ENCODE results near the gene SUGP2. TPM values are rescaled to one million over a fixed set of nuclear protein-coding genes. Genes with fewer than 3 reads are reported as not detected.
A peak's percentile ranks its signal among the peaks of the same experiment; 100 is the strongest.

SUGP2 gene
- total and polyA plus RNA-seq, 2 of the 13 experiments (the other 11 are each of a cell fraction or from before 2014, with no cell fraction given): 40.6 to 57.7 TPM

GRCh38 chr19:19067276-19068072, 34.2 kb upstream of the SUGP2 start:
- ATAC-seq (no peak), FAIRE-seq (no peak), DNase-seq (ENCODE audit: low spot score) (no peak)
- no peaks in the 10 kb centered on the region for H4K20me1 ChIP-seq (ENCODE audit: insufficient read depth, low read length)
- H3K36me3 ChIP-seq (replicated peaks in 1 of 2; ENCODE audit: control insufficient read depth in 1 of 2, insufficient read depth in 2 of 2, low read length in 2 of 2): peaks cover 0 to 1% of the 10 kb centered on the region in 2 experiments; a peak in 1 of 5 replicates
- no peak overlapping the region for H3K27ac ChIP-seq (ENCODE audit: extremely low read length, insufficient read depth, low read length)
- H3K4me3 ChIP-seq (replicated peaks in 1 of 3; ENCODE audit: insufficient read depth in 1 of 3, low read depth in 2 of 3, low read length in 3 of 3): no peak overlapping the region
- BruUV-seq (replicated peaks): no TSS peak
- peak overlapping the region; percentile 16; the same call in 1 of the 2 replicates for H3K4me2 ChIP-seq (ENCODE audit: low read depth, low read length)
- ChIA-PET POLR2A (interaction anchor here (0.6 to 1.6 kb wide), 2 partner anchors 32 to 133 kb away, joined by 3 to 7 read pairs; no protein-coding TSS in a partner anchor), CTCF (ENCODE audit: low intra/inter-chr PET ratio, low total read pairs) (no interaction called here)
- H3K9ac ChIP-seq (ENCODE audit: insufficient read depth, low read depth, low read length): no peak overlapping the region
- no peaks in the 10 kb centered on the region for H3K27me3 ChIP-seq (ENCODE audit: control insufficient read depth in 1 of 2, insufficient read depth in 2 of 2, low read length in 2 of 2)
- TF ChIP-seq IRF2 (CRISPR knock-in tag; IDR thresholded peaks at IDR 0.05) (no peak), KDM6A (CRISPR knock-in tag; IDR thresholded peaks at IDR 0.05; ENCODE audit: low read depth) (no peak), ZNF121 (CRISPR knock-in tag; IDR thresholded peaks at IDR 0.05) (peak; percentile 86), ZNF552 (CRISPR knock-in tag; IDR thresholded peaks at IDR 0.05; ENCODE audit: borderline replicate concordance) (no peak)
- no peak overlapping the region for H2AFZ ChIP-seq (ENCODE audit: low read length)
- intact Hi-C loops (cut with micrococcal nuclease; ENCODE audit: unreplicated experiment) (no loop called here), in situ Hi-C loops (cut with HindIII; ENCODE audit: extremely low pct_ligation_motif_present, low pct_unique_long_range_greater_than_20kb) (no loop called here)
- 93% methylated on average over 11 of the region's 11 CpGs for WGBS (ENCODE audit: low lambda C conversion rate)
- no peaks in the 10 kb centered on the region for H3K9me3 ChIP-seq (ENCODE audit: low read length)
- peaks cover 34% of the 10 kb centered on the region for H3K4me1 ChIP-seq (ENCODE audit: insufficient read depth, low read length)
- peaks cover 10% of the 10 kb centered on the region for H3K79me2 ChIP-seq (ENCODE audit: insufficient read depth, low read length)

GRCh38 chr19:19064811-19065745, 31.8 kb upstream of the SUGP2 start:
- ChIA-PET POLR2A (interaction anchor here (0.8 to 6.5 kb wide), 3 partner anchors 30 to 34 kb away, joined by 3 to 43 read pairs (median 5); no protein-coding TSS in a partner anchor), CTCF (ENCODE audit: low intra/inter-chr PET ratio, low total read pairs) (no interaction called here)
- Histone ChIP-seq H2AFZ (ENCODE audit: low read length) (no peak overlapping the region), H3K36me3 (replicated peaks in 1 of 2; ENCODE audit: control insufficient read depth in 1 of 2, insufficient read depth in 2 of 2, low read length in 2 of 2) (no peaks in the 10 kb centered on the region; a peak in 1 of 5 replicates), H4K20me1 (ENCODE audit: insufficient read depth, low read length) (no peaks in the 10 kb centered on the region), H3K9ac (ENCODE audit: insufficient read depth, low read depth, low read length) (peak overlapping the region; percentile 67), H3K4me3 (replicated peaks in 1 of 3; ENCODE audit: insufficient read depth in 1 of 3, low read depth in 2 of 3, low read length in 3 of 3) (peak overlapping the region; percentile 65 to 89 (median 81)), H3K79me2 (ENCODE audit: insufficient read depth, low read length) (peaks cover 10% of the 10 kb centered on the region), H3K4me1 (ENCODE audit: insufficient read depth, low read length) (peaks cover 56% of the 10 kb centered on the region), H3K27me3 (ENCODE audit: control insufficient read depth in 1 of 2, insufficient read depth in 2 of 2, low read length in 2 of 2) (no peaks in the 10 kb centered on the region), H3K27ac (ENCODE audit: extremely low read length, insufficient read depth, low read length) (peak overlapping the region; percentile 50), H3K9me3 (ENCODE audit: low read length) (no peaks in the 10 kb centered on the region), H3K4me2 (ENCODE audit: low read depth, low read length) (peak overlapping the region; percentile 75)
- FAIRE-seq (peak; percentile 15), DNase-seq (ENCODE audit: low spot score) (no peak), ATAC-seq (no peak)
- intact Hi-C loops (cut with micrococcal nuclease; ENCODE audit: unreplicated experiment): loop anchor here (5.0 kb wide), 1 partner anchor 52 kb away; no protein-coding TSS in a partner anchor
- in situ Hi-C loops (cut with HindIII; ENCODE audit: extremely low pct_ligation_motif_present, low pct_unique_long_range_greater_than_20kb): no loop called here
- WGBS (ENCODE audit: low lambda C conversion rate): 13% methylated on average over 21 of the region's 25 CpGs
- BruUV-seq (replicated peaks): TSS peak; percentile 37
- TF ChIP-seq ZBTB3 (CRISPR knock-in tag; IDR thresholded peaks at IDR 0.05; ENCODE audit: borderline replicate concordance, low read depth) (no peak), AFF4 (CRISPR knock-in tag; IDR thresholded peaks at IDR 0.05) (no peak), ZNF629 (CRISPR knock-in tag; conservative IDR thresholded peaks at IDR 0.05) (no peak), ZBTB1 (CRISPR knock-in tag; IDR thresholded peaks at IDR 0.05; ENCODE audit: borderline replicate concordance) (no peak), ZNF33B (CRISPR knock-in tag; IDR thresholded peaks at IDR 0.05) (no peak), TOE1 (CRISPR knock-in tag; IDR thresholded peaks at IDR 0.05) (no peak), SAP130 (CRISPR knock-in tag; IDR thresholded peaks at IDR 0.05; ENCODE audit: low read depth) (peak; percentile 33; the same call in 1 of the 2 replicates), CHD4 (IDR thresholded peaks at IDR 0.05; ENCODE audit: borderline replicate concordance, low read length) (no peak)
